ENCODE measurements around the gene SPATS1. TPM values are rescaled to one million over a fixed set of nuclear protein-coding genes. Genes with fewer than 3 reads are reported as not detected.

Gene SPATS1
- total RNA-seq, 2 donors from 2014 or later: not detected

Other genes with a start within 250 kb of the SPATS1 start
- 10 to 100 TPM; 31.9 to 54.3 TPM for gene MRPL14, start 215.2 kb upstream of the SPATS1 start, total RNA-seq
- gene TMEM63B, start 215.1 kb upstream of the SPATS1 start, total RNA-seq: 10 to 100 TPM; 12.4 TPM
- under 1 TPM; 0.23 to 0.32 TPM for gene CAPN11, start 183.8 kb upstream of the SPATS1 start, total RNA-seq
- gene MYMX, start 125.7 kb upstream of the SPATS1 start, total RNA-seq: not detected
- gene SLC29A1, start 119.1 kb upstream of the SPATS1 start, total RNA-seq: 10 to 100 TPM; 37.1 to 56.5 TPM
- 1,000 to 10,000 TPM; 1,343 to 1,701 TPM for gene HSP90AB1, start 95.5 kb upstream of the SPATS1 start, total RNA-seq
- 10 to 100 TPM; 18.3 to 23.8 TPM for gene SLC35B2, start 85.1 kb upstream of the SPATS1 start, total RNA-seq
- gene NFKBIE, start 77.1 kb upstream of the SPATS1 start, total RNA-seq: 10 to 100 TPM; 17.7 to 19.9 TPM
- gene TMEM151B, start 72.2 kb upstream of the SPATS1 start, total RNA-seq: under 1 TPM in 1 of 2 donors, not detected in 1; 0.20 TPM
- 10 to 100 TPM in 1 of 2 donors, 1 to 10 TPM in 1; 7.3 to 19.7 TPM for gene AARS2, start 29.3 kb upstream of the SPATS1 start, total RNA-seq
- 10 to 100 TPM; 22.7 to 25.2 TPM for gene CDC5L, start 45.1 kb downstream of the SPATS1 start, total RNA-seq

Measured in activated naive CD4-positive, alpha-beta T cell treated with anti-CD3 and anti-CD28 coated beads, Interleukin-2, amount 50 U/mL, for 72 hours (primary cell).